Measurements from ENCODE around the gene MGA.

The MGA gene

DNA sequence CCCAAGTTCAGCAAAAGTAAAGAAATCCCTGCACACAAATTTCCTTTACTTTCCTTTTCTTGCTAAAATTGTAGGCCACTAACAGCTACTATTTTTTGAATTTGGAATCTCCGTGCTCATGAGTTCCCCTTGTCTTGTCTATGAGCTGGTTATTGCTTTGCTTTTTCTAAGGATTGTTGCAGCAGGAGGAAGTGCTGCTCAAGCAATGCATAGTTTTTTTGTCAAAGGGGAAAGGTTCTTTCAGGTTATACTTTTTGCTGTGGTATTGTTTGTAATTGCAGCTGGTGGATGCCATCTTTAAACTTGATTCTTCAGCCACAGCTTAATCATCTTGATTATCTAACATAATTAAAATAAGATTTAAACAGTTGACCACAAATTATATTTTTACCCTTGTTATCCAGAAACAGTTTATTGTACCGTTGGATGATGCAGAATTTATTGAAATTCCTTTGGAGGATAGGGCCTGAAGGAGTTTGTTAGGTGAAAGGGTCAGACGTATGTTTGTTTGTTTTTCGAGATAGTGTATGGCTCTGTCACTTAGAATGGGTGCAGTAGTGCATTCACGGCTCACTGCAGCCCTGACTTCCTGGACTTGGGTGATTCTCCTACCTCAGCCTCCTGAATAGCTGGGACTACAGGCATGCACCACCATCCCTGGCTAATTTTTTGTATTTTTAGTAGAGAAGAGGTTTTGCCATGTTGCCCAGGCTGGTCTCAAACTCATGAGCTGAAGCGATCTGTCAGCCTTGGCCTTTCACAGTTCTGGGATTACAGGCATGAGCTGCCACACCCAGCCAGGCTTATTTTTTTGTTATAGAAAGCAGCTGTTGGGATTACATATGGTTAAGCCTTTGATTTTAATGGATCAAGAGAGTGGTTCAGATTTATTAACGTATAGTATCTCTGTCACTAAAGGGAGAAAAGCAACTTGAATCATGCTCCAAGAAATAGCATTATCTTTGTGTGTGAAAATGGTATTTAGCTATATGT lies 11.7 kb downstream of the MGA start:
- no peak for ATAC-seq (ENCODE audit: low read depth)
- Histone ChIP-seq H3K9me3 (ENCODE audit: severe bottlenecking) (no peaks in the 10 kb centered on the region), H3K4me1 (ENCODE audit: insufficient read depth, poor library complexity, severe bottlenecking) (no peaks in the 10 kb centered on the region), H3K27ac (ENCODE audit: poor library complexity, severe bottlenecking) (no peak overlapping the region), H3K36me3 (ENCODE audit: low read depth) (peaks cover 63% of the 10 kb centered on the region), H3K4me3 (ENCODE audit: severe bottlenecking) (no peak overlapping the region), H3K27me3 (ENCODE audit: insufficient read depth, poor library complexity, severe bottlenecking) (no peaks in the 10 kb centered on the region)
- no peak for DNase-seq (ENCODE audit: low spot score)
- TF ChIP-seq, protein P1, sequence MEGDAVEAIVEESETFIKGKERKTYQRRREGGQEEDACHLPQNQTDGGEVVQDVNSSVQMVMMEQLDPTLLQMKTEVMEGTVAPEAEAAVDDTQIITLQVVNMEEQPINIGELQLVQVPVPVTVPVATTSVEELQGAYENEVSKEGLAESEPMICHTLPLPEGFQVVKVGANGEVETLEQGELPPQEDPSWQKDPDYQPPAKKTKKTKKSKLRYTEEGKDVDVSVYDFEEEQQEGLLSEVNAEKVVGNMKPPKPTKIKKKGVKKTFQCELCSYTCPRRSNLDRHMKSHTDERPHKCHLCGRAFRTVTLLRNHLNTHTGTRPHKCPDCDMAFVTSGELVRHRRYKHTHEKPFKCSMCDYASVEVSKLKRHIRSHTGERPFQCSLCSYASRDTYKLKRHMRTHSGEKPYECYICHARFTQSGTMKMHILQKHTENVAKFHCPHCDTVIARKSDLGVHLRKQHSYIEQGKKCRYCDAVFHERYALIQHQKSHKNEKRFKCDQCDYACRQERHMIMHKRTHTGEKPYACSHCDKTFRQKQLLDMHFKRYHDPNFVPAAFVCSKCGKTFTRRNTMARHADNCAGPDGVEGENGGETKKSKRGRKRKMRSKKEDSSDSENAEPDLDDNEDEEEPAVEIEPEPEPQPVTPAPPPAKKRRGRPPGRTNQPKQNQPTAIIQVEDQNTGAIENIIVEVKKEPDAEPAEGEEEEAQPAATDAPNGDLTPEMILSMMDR (IDR thresholded peaks at IDR 0.05; ENCODE audit: poor library complexity, severe bottlenecking), result no peak

DNA sequence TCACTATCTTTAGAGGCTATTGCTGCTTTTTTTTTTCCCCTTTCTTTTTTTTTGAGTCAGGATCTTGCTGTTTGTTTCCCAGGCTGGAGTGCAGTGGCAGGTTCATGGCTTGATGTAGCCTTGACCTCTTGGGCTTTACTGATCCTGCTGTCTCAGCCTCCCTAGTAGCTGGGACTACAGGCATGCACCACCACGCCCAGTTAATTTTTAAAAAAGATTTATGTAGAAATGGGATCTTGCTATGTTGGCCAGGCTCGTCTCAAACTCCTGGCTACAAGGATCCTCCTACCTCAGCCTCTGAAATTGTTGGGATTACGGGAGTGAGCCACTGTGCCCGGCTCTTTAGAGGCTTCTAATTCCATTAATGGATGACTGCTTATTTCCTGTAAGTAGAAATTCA lies 15.1 kb downstream of the MGA start:
- Histone ChIP-seq H3K4me1 (ENCODE audit: insufficient read depth, poor library complexity, severe bottlenecking) (no peaks in the 10 kb centered on the region), H3K27me3 (ENCODE audit: insufficient read depth, poor library complexity, severe bottlenecking) (no peaks in the 10 kb centered on the region), H3K4me3 (ENCODE audit: severe bottlenecking) (no peak overlapping the region), H3K27ac (ENCODE audit: poor library complexity, severe bottlenecking) (no peak overlapping the region), H3K36me3 (ENCODE audit: low read depth) (peaks cover 59% of the 10 kb centered on the region), H3K9me3 (ENCODE audit: severe bottlenecking) (peaks cover 4% of the 10 kb centered on the region)
- no peak for DNase-seq (ENCODE audit: low spot score)
- TF ChIP-seq, protein P1 (IDR thresholded peaks at IDR 0.05; ENCODE audit: poor library complexity, severe bottlenecking), result no peak
- ATAC-seq (ENCODE audit: low read depth), result no peak

DNA sequence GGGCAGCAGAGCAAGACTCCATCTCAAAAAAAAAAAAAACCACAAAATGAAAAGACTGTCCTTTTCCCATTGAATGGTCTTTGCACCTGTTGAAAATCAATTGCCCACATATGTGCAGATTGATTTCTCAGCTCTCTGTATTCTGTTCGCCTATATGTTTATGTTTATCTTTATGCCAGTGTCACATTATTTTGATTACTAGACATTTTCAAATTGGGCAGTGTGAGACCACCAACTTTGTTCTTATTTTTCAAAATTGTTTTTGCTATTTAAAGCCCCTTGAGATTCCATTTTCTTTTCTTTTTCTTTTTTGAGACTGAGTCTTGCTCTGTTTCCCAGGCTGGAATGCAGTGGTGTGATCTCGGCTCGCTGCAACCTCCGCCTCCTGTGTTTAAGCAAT lies 18.5 kb downstream of the MGA start:
- Histone ChIP-seq H3K4me1 (ENCODE audit: insufficient read depth, poor library complexity, severe bottlenecking) (no peaks in the 10 kb centered on the region), H3K27me3 (ENCODE audit: insufficient read depth, poor library complexity, severe bottlenecking) (no peaks in the 10 kb centered on the region), H3K9me3 (ENCODE audit: severe bottlenecking) (peaks cover 4% of the 10 kb centered on the region), H3K4me3 (ENCODE audit: severe bottlenecking) (no peak overlapping the region), H3K36me3 (ENCODE audit: low read depth) (peaks cover 54% of the 10 kb centered on the region), H3K27ac (ENCODE audit: poor library complexity, severe bottlenecking) (no peak overlapping the region)
- TF ChIP-seq, protein P1 (IDR thresholded peaks at IDR 0.05; ENCODE audit: poor library complexity, severe bottlenecking), result no peak
- no peak for ATAC-seq (ENCODE audit: low read depth)
- no peak for DNase-seq (ENCODE audit: low spot score)

DNA sequence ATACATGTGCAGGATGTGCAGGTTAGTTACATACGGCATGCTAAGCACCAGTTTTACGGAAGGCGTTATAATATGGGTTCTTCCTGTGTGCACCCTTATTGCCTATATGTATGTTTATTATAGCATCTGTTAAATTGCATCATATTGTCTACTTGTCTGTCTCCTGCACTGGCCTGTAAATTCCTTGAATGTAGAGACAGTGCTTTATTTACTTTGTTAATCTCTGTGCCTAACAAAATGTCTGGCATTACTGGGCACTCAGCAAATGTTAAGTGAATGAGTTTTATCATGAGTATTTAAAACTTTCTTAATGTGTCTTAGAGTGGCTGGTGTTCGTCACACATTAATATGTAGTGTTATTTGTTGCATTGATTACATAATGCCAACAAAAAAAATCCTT lies 23.8 kb downstream of the MGA start:
- Histone ChIP-seq H3K36me3 (ENCODE audit: low read depth) (peaks cover 28% of the 10 kb centered on the region), H3K9me3 (ENCODE audit: severe bottlenecking) (peaks cover 1% of the 10 kb centered on the region), H3K27ac (ENCODE audit: poor library complexity, severe bottlenecking) (no peak overlapping the region), H3K4me3 (ENCODE audit: severe bottlenecking) (no peak overlapping the region), H3K4me1 (ENCODE audit: insufficient read depth, poor library complexity, severe bottlenecking) (no peaks in the 10 kb centered on the region), H3K27me3 (ENCODE audit: insufficient read depth, poor library complexity, severe bottlenecking) (no peaks in the 10 kb centered on the region)
- DNase-seq (ENCODE audit: low spot score) (no peak), ATAC-seq (ENCODE audit: low read depth) (no peak)
- TF ChIP-seq, protein P1 (IDR thresholded peaks at IDR 0.05; ENCODE audit: poor library complexity, severe bottlenecking), result no peak

DNA sequence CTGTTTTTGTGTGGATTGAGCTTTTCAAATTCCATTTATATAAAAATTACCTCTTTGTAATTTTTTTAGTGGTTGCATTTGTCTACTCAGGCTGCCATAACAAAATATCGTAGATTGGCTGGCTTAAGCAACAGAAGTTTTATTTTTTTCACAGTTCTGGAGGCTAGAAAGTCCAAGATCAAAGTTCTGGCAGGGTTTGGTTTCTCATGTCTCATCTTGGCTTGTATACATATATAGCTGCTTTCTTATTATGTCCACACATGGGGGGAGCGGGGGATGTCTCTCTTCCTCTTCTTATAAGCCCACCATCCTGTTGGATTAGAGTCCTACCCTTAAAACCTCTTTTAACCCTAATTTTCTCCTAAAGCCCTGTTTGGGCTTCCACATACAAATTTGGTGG lies 28.5 kb downstream of the MGA start:
- Histone ChIP-seq H3K27ac (ENCODE audit: poor library complexity, severe bottlenecking) (no peak overlapping the region), H3K27me3 (ENCODE audit: insufficient read depth, poor library complexity, severe bottlenecking) (no peaks in the 10 kb centered on the region), H3K4me1 (ENCODE audit: insufficient read depth, poor library complexity, severe bottlenecking) (peaks cover 3% of the 10 kb centered on the region), H3K36me3 (ENCODE audit: low read depth) (peaks cover 8% of the 10 kb centered on the region; the same call in 1 of the 2 replicates), H3K9me3 (ENCODE audit: severe bottlenecking) (no peaks in the 10 kb centered on the region), H3K4me3 (ENCODE audit: severe bottlenecking) (no peak overlapping the region)
- ATAC-seq (ENCODE audit: low read depth) (no peak), DNase-seq (ENCODE audit: low spot score) (no peak)
- TF ChIP-seq, protein P1 (IDR thresholded peaks at IDR 0.05; ENCODE audit: poor library complexity, severe bottlenecking), result no peak

Measured in RWPE2 (cell line).